Spleen (tissue), 7 donors: Measurements from ENCODE around the gene TIGD6.
"Not testable (repeated sequence)": the region's sequence is repeated elsewhere in the genome, so short reads cannot be mapped to it uniquely, and the experiment has no call there.

Source experiments
- CTCF ChIP-seq, 11 experiments: fragments of 200-600 bp in 7 of 11; fragments of 450-650 bp in 4 of 11; sonication (generic) in 4 of 11; IDR thresholded peaks in 8 of 11; conservative IDR thresholded peaks in 3 of 11; 1 replicate in 7 of 11; 2 replicates in 4 of 11; pipeline versions ENCODE4 v1.4.0 to v1.8.0; 2016 to 2021; ENCODE audit warnings: antibody characterized with exemption in 11 of 11, inconsistent platforms in 4 of 11, mild to moderate bottlenecking in 1 of 11
- POLR2A ChIP-seq, 3 donors: fragments of 450-650 bp; IDR thresholded peaks; one replicate each; pipeline ENCODE4 v1.5.1; 2017; ENCODE audit warnings: antibody characterized with exemption in 3 of 3, mild to moderate bottlenecking in 1 of 3
- POLR2AphosphoS5 ChIP-seq, 3 donors: sonication (generic); formaldehyde crosslinking; IDR thresholded peaks; one replicate each; pipeline ENCODE4 v1.5.1; 2017; ENCODE audit warnings: antibody characterized with exemption in 3 of 3
- donor health status: DM: no; HTN: no; CAD: no; lungs with moderate emphysema.
- donor health status: DM: no; HTN: no; CAD: no.
- donor health status: DM: no; HTN: no; CAD: no.

DNA sequence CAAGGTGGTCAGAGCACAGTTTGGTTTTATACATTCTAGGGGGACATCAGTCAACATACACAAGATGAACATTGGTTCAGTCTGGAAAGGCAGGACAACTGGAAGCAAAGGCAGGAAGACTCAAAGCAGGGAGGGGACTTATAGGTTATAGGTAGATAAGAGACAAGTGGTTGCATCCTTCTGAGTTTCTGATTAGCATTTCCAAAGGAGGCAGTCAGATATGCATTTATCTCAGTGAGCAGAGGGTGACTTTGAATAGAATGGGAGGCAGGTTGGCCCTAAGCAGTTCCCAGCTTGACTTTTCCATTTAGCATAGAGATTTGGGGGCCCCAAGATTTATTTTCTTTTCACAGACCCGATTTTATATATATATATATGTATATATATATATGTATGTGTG lies 27.6 kb upstream of the TIGD6 start:
- TF ChIP-seq CTCF (IDR thresholded peaks at IDR 0.05 in 8 of 11, conservative IDR thresholded peaks at IDR 0.05 in 3 of 11); POLR2AphosphoS5 (IDR thresholded peaks at IDR 0.05); POLR2A (IDR thresholded peaks at IDR 0.05): not testable (repeated sequence)
